Suppressor macrophage treated with lipopolysaccharide for 1 hour (primary cell): ENCODE results near the gene ANO10.
"Not testable (repeated sequence)": the region's sequence is repeated elsewhere in the genome, so short reads cannot be mapped to it uniquely, and the experiment has no call there.

ENCODE experiments used
- DNase-seq, 3 donors: peaks; one replicate each; pipeline ENCODE4 v3.0.0-alpha.2; 2020 to 2022

The ANO10 gene

GRCh38 chr3:43468133-43468532, 153.7 kb downstream of the ANO10 start:
- no peak for DNase-seq

GRCh38 chr3:43465109-43465508, 156.7 kb downstream of the ANO10 start:
- no peak for DNase-seq

GRCh38 chr3:43462566-43462965, 159.2 kb downstream of the ANO10 start:
- DNase-seq, result not testable (repeated sequence)

- DNase-seq, result no peak
Measured at GRCh38 chr3:43461345-43461744, 160.5 kb downstream of the ANO10 start.

GRCh38 chr3:43457038-43457437, 164.8 kb downstream of the ANO10 start:
- DNase-seq, result not testable (repeated sequence)

DNA sequence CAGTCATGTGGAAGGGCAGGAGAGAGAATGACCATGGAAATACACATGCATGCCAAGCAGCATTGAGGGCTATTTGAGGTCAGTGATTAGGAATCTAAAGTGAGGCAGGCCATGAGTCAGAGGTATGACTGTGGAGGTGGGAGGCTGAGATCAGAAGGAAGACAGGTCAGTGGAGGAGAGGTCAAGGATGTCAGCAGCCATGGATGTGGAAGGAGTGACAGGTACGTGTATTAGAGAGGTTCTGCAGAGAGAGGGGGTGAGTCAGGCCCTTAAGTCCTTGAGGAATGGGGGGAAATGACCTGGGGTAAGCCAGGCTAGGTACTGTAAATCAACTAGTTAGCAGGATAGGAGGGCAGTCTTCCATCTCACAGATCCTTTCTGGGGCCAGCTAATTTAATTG, 166.6 kb downstream of the ANO10 start:
- peak; percentile 20 to 32 (median 23) for DNase-seq

DNA sequence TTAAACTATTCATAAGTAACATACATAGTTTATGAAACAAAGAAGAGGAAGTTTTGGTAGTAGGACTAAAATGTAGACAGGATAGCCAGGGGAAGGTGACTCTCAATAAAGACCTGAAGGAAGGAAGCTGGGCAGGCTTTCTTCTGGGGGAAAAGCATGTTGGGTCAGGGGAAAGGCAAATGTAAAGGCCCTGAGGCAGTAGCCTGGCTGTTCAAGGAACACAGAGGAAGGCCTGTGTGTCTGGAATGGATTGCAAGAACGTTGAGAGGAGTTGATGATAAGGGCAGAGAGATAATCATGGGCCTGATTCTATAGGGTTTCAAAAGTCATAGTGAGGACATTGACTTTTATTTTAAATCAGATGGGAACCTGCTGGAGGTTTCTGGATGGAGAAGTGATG, 167.8 kb downstream of the ANO10 start:
- DNase-seq, result no peak

DNA sequence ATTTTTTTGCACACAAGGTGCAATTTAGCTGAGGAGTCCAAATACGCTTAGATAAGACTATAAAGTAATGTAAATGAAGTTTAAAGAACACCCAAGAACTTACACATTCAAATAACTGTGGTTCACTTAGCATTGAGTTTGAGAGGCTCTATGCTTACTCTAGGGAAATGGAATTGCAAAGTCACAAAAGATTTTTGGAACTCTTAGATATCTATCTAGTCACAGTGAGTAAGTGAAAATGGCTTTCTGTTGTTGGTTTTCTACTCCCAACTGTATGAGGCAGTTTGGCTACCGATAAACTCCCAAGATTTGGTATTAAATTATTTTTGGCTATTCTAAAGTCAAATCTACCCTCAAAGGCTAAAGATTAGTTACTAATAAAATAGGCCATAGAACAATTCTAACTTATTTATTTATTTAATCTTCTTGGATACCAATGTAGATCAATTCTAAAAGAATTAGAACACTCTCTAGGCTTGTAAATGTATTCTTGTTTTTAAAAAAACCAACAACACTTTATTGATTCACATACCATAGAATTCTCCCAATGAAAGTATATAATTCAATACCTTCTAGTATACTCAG, 170.0 kb downstream of the ANO10 start:
- DNase-seq, result no peak

GRCh38 chr3:43448098-43448497, 173.7 kb downstream of the ANO10 start:
- DNase-seq, result no peak

GRCh38 chr3:43445820-43446219, 176.0 kb downstream of the ANO10 start:
- DNase-seq, result no peak

GRCh38 chr3:43442872-43443395, 178.9 kb downstream of the ANO10 start:
- no peak for DNase-seq

- DNase-seq, result no peak
Measured at GRCh38 chr3:43436507-43437140, 185.2 kb downstream of the ANO10 start.

- no peak for DNase-seq
Measured at GRCh38 chr3:43435706-43436105, 186.1 kb downstream of the ANO10 start.

GRCh38 chr3:43434431-43434830, 187.4 kb downstream of the ANO10 start:
- no peak for DNase-seq

- DNase-seq, result no peak
Measured at GRCh38 chr3:43432462-43432861, 189.3 kb downstream of the ANO10 start.

GRCh38 chr3:43426388-43426787, 195.4 kb downstream of the ANO10 start:
- DNase-seq, result no peak

GRCh38 chr3:43425829-43426228, 196.0 kb downstream of the ANO10 start:
- no peak for DNase-seq

GRCh38 chr3:43423639-43424038, 198.2 kb downstream of the ANO10 start:
- no peak for DNase-seq

DNA sequence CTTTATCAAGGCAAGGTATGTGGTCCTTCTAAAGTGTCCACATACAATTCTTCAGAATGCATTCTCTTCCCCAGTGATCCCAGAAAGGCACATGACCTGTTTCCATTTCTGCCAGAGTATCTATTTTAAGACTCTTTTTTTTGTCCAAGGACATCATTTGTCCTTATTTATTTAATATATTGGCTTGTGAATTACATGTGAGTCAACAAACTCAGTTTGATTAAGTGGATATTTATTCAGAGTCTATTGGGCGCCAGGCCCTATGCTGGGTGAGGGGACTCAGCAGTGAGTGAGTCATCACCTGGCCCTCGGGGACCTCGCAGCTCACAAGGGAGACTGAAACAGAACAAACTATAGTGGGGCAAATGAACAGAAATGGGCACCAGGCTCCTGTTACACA, 198.7 kb downstream of the ANO10 start:
- DNase-seq, result no peak

GRCh38 chr3:43418601-43419272, 203.1 kb downstream of the ANO10 start:
- no peak for DNase-seq

DNA sequence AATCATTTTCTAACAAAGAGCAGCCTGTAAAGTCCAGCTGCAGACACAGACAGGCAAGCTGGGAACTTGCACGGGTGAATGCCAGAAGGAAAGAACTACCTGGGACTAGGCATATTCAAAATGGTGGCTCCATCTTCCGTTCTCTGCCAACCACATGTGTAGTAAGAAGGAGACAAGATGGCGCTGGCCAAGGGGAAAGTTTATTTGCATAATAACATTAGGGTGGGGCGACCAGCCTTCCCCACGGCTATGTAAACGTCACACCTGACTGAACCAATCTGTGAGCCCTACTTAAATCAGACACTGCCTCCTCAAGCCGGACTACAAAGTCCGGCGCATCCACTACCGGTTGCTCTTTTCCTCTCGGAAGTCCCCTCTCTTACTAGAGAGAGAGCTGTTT, 204.7 kb downstream of the ANO10 start:
- DNase-seq, result no peak

- DNase-seq, result no peak
Measured at GRCh38 chr3:43415088-43415487, 206.7 kb downstream of the ANO10 start.

GRCh38 chr3:43413676-43414368, 208.0 kb downstream of the ANO10 start:
- DNase-seq, result no peak

- DNase-seq, result no peak
Measured at GRCh38 chr3:43411429-43411828, 210.4 kb downstream of the ANO10 start.
